HepG2 (cell line): ENCODE measurements around the gene ATP13A1. TPM values are rescaled to one million over a fixed set of nuclear protein-coding genes. Genes with fewer than 3 reads are reported as not detected.

Experiments
- ATAC-seq: fragments of 200-7000 bp; cut with Tn5 transposase; 3 replicates; pipeline ENCODE4 v1.9.1; 2020; ENCODE audit warnings: mild to moderate bottlenecking, moderate library complexity
- BruUV-seq: library from RNA; stranded (reverse); fragments of 400-500 nt; replicated peaks from 2 replicates; lab custom pipeline; 2021; lab: Mats Ljungman, UMichigan
- CTCF ChIA-PET: fragments of 300-600 bp; formaldehyde crosslinking; extraction: SDS; loops from one replicate; lab custom pipeline; 2021; ENCODE audit warnings: low total read pairs, inconsistent platforms, low intra/inter-chr PET ratio; lab: Yijun Ruan, JAX
- POLR2A ChIA-PET: fragments of 350-600 bp; sonication (Branson Sonifier 250); formaldehyde crosslinking; loops from one replicate; lab custom pipeline; 2020; ENCODE audit warnings: antibody characterized with exemption, inconsistent platforms; lab: Yijun Ruan, JAX
- DNase-seq: peaks from one replicate; pipeline ENCODE4 v3.0.0-alpha.2; 2015; ENCODE audit warnings: low spot score
- FAIRE-seq: peaks from 3 replicates; lab custom pipeline; 2011; peaks lifted over from hg19 to GRCh38; lab: Jason Lieb, UNC
- H2AFZ ChIP-seq: one replicate; pipeline ENCODE4 v1.6.1; 2011; ENCODE audit warnings: low read length, inconsistent platforms
- H3K27ac ChIP-seq: fragments of 300-600 bp; 3 replicates; pipeline ENCODE4 v1.8.0; 2011; ENCODE audit warnings: mixed run types, mild to moderate bottlenecking, mixed read lengths, low read length, inconsistent platforms; ENCODE audit not compliant: insufficient read depth; ENCODE audit errors: extremely low read length
- H3K27me3 ChIP-seq, 2 experiments: fragments of 200-600 bp in 1 of 2; 2 replicates in 1 of 2; 3 replicates in 1 of 2; pipeline versions ENCODE4 v1.6.0 to v1.8.0; 2011; ENCODE audit warnings: low read length in 2 of 2, mild to moderate bottlenecking in 2 of 2, moderate library complexity in 2 of 2, inconsistent platforms in 1 of 2; ENCODE audit not compliant: insufficient read depth in 2 of 2, control insufficient read depth in 1 of 2
- H3K36me3 ChIP-seq, 2 experiments: fragments of 200-600 bp in 1 of 2; replicated peaks in 1 of 2; 2 replicates in 1 of 2; 3 replicates in 1 of 2; pipeline versions ENCODE4 v1.5.1 to v1.8.0; 2011; ENCODE audit warnings: low read length in 2 of 2, inconsistent platforms in 1 of 2; ENCODE audit not compliant: insufficient read depth in 2 of 2, control insufficient read depth in 1 of 2
- H3K4me1 ChIP-seq: 2 replicates; pipeline ENCODE4 v1.5.1; 2012; ENCODE audit warnings: low read length, inconsistent platforms; ENCODE audit not compliant: insufficient read depth
- H3K4me2 ChIP-seq: 2 replicates; pipeline ENCODE4 v1.6.0; 2011; ENCODE audit warnings: low read depth, low read length, inconsistent platforms
- H3K4me3 ChIP-seq, 3 experiments: fragments of 200-600 bp in 1 of 3; sonication (generic), shearing (Covaris generic) in 1 of 3; replicated peaks in 1 of 3; 2 replicates each; pipeline ENCODE4 v1.5.1; 2011 to 2016; ENCODE audit warnings: low read length in 3 of 3, inconsistent platforms in 2 of 3, low read depth in 2 of 3, mild to moderate bottlenecking in 2 of 3, control low read depth in 1 of 3, mixed read lengths in 1 of 3; ENCODE audit not compliant: insufficient read depth in 1 of 3
- H3K79me2 ChIP-seq: one replicate; pipeline ENCODE4 v1.6.1; 2011; ENCODE audit warnings: low read length, inconsistent platforms; ENCODE audit not compliant: insufficient read depth
- H3K9ac ChIP-seq: 2 replicates; pipeline ENCODE4 v1.6.0; 2011; ENCODE audit warnings: mild to moderate bottlenecking, low read depth, low read length, inconsistent platforms; ENCODE audit not compliant: insufficient read depth
- H3K9me3 ChIP-seq: 2 replicates; pipeline ENCODE4 v1.5.1; 2012; ENCODE audit warnings: mild to moderate bottlenecking, low read length
- H4K20me1 ChIP-seq: 2 replicates; pipeline ENCODE4 v1.6.0; 2011; ENCODE audit warnings: inconsistent platforms, mild to moderate bottlenecking, low read length, moderate library complexity; ENCODE audit not compliant: insufficient read depth
- BCL3 ChIP-seq: sonication (generic); formaldehyde crosslinking; IDR thresholded peaks from 2 replicates; pipeline ENCODE4 v1.5.1; 2020; ENCODE audit warnings: mild to moderate bottlenecking, missing genetic modification reagents, moderate library complexity
- EZH2 ChIP-seq: conservative IDR thresholded peaks from 2 replicates; pipeline ENCODE4 v1.6.1; 2012; ENCODE audit warnings: mild to moderate bottlenecking, low read depth, low read length, moderate library complexity
- GATAD2A ChIP-seq: IDR thresholded peaks from 2 replicates; pipeline ENCODE4 v1.6.1; 2016
- GRHL1 ChIP-seq: sonication (generic); formaldehyde crosslinking; conservative IDR thresholded peaks from 2 replicates; pipeline ENCODE4 v1.8.0; 2022; ENCODE audit warnings: missing genetic modification reagents
- POLR2G ChIP-seq: fragments of 200-400 bp; formaldehyde crosslinking; IDR thresholded peaks from 2 replicates; pipeline ENCODE4 v1.6.1; 2018; ENCODE audit warnings: mild to moderate bottlenecking, low read depth, low read length, moderate library complexity
- SMARCE1 ChIP-seq: fragments of 450-650 bp; IDR thresholded peaks from 2 replicates; pipeline ENCODE4 v1.6.1; 2017; ENCODE audit warnings: borderline replicate concordance
- TFDP1 ChIP-seq: IDR thresholded peaks from 2 replicates; pipeline ENCODE4 v1.6.1; 2016; ENCODE audit warnings: missing compliant biosample characterization, missing genetic modification reagents, borderline replicate concordance
- USF2 ChIP-seq, 2 experiments: sonication (generic) in 1 of 2; formaldehyde crosslinking in 1 of 2; IDR thresholded peaks; 2 replicates each; pipeline versions ENCODE4 v1.5.1 to v1.6.1; 2011 to 2020; ENCODE audit warnings: borderline replicate concordance in 1 of 2, low read depth in 1 of 2, low read length in 1 of 2, mild to moderate bottlenecking in 1 of 2, missing genetic modification reagents in 1 of 2, moderate library complexity in 1 of 2
- ZNF280D ChIP-seq: sonication (generic); formaldehyde crosslinking; IDR thresholded peaks from 2 replicates; pipeline ENCODE4 v1.5.1; 2020; ENCODE audit warnings: mild to moderate bottlenecking, missing genetic modification reagents
- ZNF326 ChIP-seq: sonication (generic); formaldehyde crosslinking; IDR thresholded peaks from 2 replicates; pipeline ENCODE4 v1.4.0; 2020; ENCODE audit warnings: missing genetic modification reagents, borderline replicate concordance
- ZNF503 ChIP-seq: sonication (generic); formaldehyde crosslinking; IDR thresholded peaks from 2 replicates; pipeline ENCODE4 v1.4.0; 2020; ENCODE audit warnings: missing genetic modification reagents
- ZNF703 ChIP-seq: sonication (generic); formaldehyde crosslinking; IDR thresholded peaks from 2 replicates; pipeline ENCODE4 v1.5.1; 2020; ENCODE audit warnings: missing genetic modification reagents, mild to moderate bottlenecking, moderate library complexity, borderline replicate concordance
- WGBS: methylation state at CpG from one replicate; pipeline ENCODE4 v1.1.6; 2017; ENCODE audit warnings: low lambda C conversion rate; 5-methylcytosine and 5-hydroxymethylcytosine counted together
- in situ Hi-C: cut with HindIII; loops from 2 replicates; pipeline ENCODE4 v1.10.0; 2017; ENCODE audit warnings: low pct_unique_long_range_greater_than_20kb; ENCODE audit not compliant: extremely low pct_ligation_motif_present
- intact Hi-C: fragments of 100-400 bp; cut with micrococcal nuclease; formaldehyde crosslinking; loops from one replicate; pipeline ENCODE4 v1.10.0; 2022; ENCODE audit not compliant: unreplicated experiment
- polyA plus RNA-seq, 8 experiments: library from polyadenylated mRNA; depleted of rRNA in 3 of 8; stranded (reverse) in 7 of 8; unstranded in 1 of 8; fragments of >200 nt; fragmentation: Illumina TruSeq in 4 of 8; extraction: Trizol in 4 of 8; gene quantifications; 2 replicates each; pipeline versions ENCODE4 v1.2.1 to v1.2.3, GENCODE V29; 2011 to 2016; ENCODE audit warnings: low read depth in 4 of 8, missing spikeins in 1 of 8, mixed read lengths in 1 of 8; ENCODE audit not compliant: insufficient read depth in 1 of 8
- total RNA-seq, 5 experiments: library from RNA; depleted of rRNA; stranded (reverse); fragments of >200 nt; fragmentation: Illumina TruSeq; extraction: Trizol; gene quantifications; 2 replicates each; pipeline ENCODE4 v1.2.3, GENCODE V29; 2016; ENCODE audit warnings: low read depth in 1 of 5

Gene ATP13A1
- total and polyA plus RNA-seq, 2 of the 13 experiments (the other 11 are each of a cell fraction or from before 2014, with no cell fraction given), result 23.2 to 41.7 TPM

- in situ Hi-C loops, result no loop called here
- CTCF ChIA-PET, result no interaction called here
- no peaks in the 10 kb centered on the region; a peak in 1 of 5 replicates for H3K27me3 ChIP-seq
- POLR2A ChIA-PET, result no interaction called here
- H3K9ac ChIP-seq, result no peak overlapping the region
- H3K79me2 ChIP-seq, result peaks cover 24% of the 10 kb centered on the region
- H4K20me1 ChIP-seq, result 0 out of 2 replicates have a peak, but pooled peaks cover 3% of the 10 kb centered on the region
- ATAC-seq, result no peak
- peaks cover 19 to 59% of the 10 kb centered on the region in 2 experiments for H3K36me3 ChIP-seq
- intact Hi-C loops, result no loop called here
- 100% methylated on average over 7 of the region's 7 CpGs for WGBS
- H3K9me3 ChIP-seq, result no peaks in the 10 kb centered on the region
- no TSS peak for BruUV-seq
- H3K27ac ChIP-seq, result no peak overlapping the region
- H3K4me2 ChIP-seq, result no peak overlapping the region
- H2AFZ ChIP-seq, result no peak overlapping the region
- H3K4me3 ChIP-seq, result no peak overlapping the region
- no peaks in the 10 kb centered on the region for H3K4me1 ChIP-seq
- no peak for DNase-seq
- no peak for FAIRE-seq
- TF ChIP-seq BCL3 (no peak), EZH2 (no peak), ZNF280D (CRISPR knock-in tag) (no peak), TFDP1 (CRISPR knock-in tag) (no peak), ZNF503 (CRISPR knock-in tag) (no peak), GATAD2A (CRISPR knock-in tag) (no peak), GRHL1 (CRISPR knock-in tag) (no peak), ZNF326 (no peak), USF2 (IDR thresholded peaks at IDR 0.05; ENCODE audit: low read depth, low read length) (no peak), USF2 (CRISPR knock-in tag; IDR thresholded peaks at IDR 0.05; ENCODE audit: borderline replicate concordance) (no peak), POLR2G (no peak), SMARCE1 (no peak), ZNF703 (no peak)
Observed at GRCh38 chr19:19677579-19677978, 14.1 kb upstream of the ATP13A1 start.
